GM12874 (cell line): ENCODE data around the gene TBC1D10A.

ENCODE experiments used
- TF ChIP-seq, protein P1 (sequence below): IDR thresholded peaks from 2 replicates; pipeline ENCODE4 v1.5.1; 2011; ENCODE audit warnings: low read depth, mild to moderate bottlenecking, control low read depth, low read length, moderate library complexity; ENCODE audit not compliant: insufficient read depth

The TBC1D10A gene

DNA sequence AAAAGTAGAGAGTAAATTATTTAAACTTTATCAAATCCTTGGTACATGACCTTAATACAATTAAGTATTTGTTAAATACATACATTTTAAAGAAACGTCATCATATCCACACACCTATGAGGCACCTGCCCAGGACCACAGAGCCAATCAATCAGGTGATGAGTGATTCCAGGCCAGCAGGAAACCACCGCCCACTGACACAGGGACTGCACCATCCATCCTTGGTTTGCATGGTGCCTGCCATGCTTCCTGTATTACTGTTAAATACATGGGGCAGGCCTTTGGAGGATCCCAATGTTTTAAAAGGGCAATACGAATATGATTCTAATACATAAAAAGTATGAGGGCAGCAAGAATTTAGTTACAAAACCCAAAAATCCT is 7.0 kb upstream of the TBC1D10A start:
- TF ChIP-seq, protein P1, sequence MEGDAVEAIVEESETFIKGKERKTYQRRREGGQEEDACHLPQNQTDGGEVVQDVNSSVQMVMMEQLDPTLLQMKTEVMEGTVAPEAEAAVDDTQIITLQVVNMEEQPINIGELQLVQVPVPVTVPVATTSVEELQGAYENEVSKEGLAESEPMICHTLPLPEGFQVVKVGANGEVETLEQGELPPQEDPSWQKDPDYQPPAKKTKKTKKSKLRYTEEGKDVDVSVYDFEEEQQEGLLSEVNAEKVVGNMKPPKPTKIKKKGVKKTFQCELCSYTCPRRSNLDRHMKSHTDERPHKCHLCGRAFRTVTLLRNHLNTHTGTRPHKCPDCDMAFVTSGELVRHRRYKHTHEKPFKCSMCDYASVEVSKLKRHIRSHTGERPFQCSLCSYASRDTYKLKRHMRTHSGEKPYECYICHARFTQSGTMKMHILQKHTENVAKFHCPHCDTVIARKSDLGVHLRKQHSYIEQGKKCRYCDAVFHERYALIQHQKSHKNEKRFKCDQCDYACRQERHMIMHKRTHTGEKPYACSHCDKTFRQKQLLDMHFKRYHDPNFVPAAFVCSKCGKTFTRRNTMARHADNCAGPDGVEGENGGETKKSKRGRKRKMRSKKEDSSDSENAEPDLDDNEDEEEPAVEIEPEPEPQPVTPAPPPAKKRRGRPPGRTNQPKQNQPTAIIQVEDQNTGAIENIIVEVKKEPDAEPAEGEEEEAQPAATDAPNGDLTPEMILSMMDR, result no peak

DNA sequence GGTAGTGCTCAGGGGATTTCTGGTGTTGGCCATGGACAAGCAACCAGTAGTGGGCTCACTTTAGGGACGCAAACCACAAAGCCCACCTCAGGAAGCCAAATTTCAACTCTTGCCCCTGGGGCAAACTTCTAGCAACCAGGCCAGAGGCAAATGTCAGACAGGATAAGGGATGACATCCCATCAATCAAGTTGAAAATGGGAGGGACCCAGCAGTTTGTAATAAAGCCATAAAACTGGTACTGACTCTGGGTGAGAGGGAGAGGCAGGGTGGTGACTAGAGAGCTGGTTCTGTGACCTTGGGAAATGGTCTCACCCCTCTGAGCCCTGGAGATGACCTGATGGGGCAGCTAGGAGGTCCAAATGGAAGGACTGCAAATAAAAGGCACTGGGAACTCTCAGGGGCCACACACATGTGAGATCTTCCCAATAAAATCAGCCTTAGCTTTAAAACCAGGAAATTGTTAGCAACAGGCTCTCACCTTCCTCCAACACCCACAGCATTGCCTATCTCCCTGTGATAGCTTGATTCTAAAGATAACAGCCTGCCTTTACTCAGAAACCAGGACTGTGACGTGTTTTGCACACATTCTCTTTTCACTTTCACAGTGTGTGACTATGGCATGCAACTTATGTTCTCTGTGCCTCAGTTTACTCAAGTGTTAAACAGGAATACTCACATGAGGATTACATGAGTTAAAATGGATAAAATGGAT is 6.4 kb upstream of the TBC1D10A start:
- TF ChIP-seq, protein P1, result no peak

DNA sequence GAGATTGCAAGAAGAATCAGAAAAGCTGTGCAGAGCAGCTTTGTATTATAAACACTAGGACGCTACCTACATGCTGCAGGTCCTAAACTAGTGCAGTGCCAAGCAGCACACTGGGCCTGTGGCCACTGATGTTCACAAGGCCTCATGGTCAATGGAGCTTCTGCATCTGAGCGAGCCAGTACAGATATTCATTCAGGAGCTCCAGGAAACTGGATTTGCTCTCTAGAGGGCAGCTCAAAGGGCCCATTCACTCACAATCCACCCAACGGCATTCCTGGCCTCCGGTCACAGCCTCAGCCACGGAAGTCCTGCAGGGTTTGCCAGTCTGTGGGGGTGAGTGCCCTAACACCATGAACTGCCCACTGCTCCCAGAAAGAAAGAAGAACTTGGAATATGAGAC is 5.8 kb upstream of the TBC1D10A start:
- TF ChIP-seq, protein P1, result no peak

DNA sequence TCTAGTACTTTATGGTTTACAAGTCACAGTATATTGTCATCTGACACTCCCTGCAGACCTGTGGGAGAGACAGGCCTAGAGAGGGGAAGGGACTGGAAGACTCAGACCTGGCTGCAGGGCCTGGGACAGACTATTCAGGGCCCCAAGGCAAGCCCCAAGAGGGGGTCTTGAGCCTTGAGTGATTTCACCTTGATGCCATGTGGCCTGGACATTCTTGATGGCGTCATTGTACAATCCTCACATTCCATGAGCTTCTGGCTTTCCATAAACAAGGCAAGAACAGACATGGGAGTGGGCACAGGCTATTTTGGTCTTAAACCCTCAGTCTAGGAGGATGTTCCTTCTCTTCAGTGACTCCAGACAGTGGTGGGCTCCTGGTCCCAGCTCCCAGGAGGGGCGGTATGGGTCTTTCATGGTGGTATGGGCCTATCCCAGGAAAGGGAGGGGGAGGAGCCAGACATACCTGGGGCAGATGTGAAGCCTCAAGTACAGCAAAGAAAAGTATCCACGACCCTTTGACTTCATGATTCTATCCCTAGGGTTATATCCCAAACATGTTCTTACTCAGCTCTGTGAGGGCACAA is 1.8 kb upstream of the TBC1D10A start:
- TF ChIP-seq, protein P1, result no peak

DNA sequence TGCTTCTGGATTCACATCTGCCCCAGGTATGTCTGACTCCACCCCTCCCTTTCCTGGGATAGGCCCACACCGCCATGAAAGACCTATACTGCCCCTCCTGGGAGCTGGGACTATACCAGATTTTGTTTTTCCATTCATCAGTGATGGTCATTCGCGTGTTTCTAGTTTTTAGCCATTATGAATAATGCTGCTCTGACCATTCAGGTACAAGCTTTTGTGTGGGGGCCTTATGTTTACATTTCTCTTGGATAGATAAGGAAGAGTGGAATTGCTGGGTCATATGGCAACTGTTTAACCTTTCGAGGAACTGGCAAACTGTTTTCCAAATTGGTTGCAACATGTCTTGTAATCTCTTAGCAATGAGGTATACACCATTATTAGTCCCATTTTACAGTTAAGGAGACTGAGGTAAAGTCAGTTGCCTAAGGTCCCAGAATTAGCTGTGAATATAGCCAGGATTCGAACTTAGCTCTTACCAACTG is 1.2 kb upstream of the TBC1D10A start:
- TF ChIP-seq, protein P1, result no peak

DNA sequence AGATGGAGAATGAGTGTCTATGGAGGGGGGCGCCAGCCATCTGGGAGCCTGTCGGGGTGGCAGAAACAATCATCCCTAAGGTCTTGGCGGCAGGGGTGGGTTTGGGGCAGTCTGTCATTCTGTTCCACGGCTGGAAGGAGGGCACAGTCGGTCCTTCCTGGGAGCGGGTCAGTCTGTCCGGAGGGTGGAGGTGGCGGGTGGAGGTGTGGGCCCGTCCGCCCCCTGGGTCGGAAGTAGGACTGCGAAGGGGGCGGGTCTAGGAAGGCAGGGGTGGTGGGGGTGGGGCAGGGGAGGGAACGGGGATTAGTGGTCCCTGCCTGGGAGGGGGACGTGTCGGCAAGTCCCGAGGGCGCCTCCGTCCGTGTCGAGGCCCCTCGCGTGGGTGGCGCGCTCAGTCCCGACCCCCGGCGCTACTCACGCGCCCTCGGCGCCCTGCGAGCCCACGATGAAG is 461 bp downstream of the TBC1D10A start:
- TF ChIP-seq, protein P1, result no peak

DNA sequence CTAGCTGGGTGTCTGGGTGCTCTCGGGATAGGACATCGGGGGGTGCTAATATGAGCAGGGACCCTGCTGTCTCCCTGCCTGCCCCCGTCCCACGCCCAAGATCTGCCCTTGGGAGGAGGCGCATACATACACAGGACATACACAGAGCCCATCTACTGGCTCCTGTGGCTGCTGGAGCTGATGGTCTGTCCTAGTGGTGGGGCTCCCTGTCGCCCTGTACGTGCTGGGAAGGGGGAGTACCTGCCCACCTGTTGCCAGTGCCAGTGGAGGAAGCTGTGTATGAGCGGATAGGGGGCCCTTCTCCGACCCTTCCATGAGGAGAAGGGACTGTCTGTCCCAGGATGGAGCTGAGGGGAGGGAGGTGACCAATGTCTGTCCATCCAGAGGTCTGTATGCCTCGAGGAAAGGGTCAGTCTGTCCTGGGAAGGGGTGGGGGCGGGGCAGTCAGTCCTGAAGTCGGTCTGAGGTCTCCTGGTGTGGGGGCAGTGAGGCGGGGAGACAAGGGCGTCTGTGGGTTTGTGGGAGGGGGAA is 952 bp downstream of the TBC1D10A start:
- TF ChIP-seq, protein P1, result no peak
